GM15510 (cell line): ENCODE results near the gene LCE3B.

ENCODE experiments used
- POLR2A ChIP-seq: IDR thresholded peaks from 3 replicates; pipeline ENCODE4 v1.6.1; 2011; ENCODE audit warnings: borderline replicate concordance; ENCODE audit not compliant: insufficient read length; ENCODE audit errors: extremely low read depth

Gene LCE3B, protein sequence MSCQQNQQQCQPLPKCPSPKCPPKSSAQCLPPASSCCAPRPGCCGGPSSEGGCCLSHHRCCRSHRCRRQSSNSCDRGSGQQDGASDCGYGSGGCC

DNA sequence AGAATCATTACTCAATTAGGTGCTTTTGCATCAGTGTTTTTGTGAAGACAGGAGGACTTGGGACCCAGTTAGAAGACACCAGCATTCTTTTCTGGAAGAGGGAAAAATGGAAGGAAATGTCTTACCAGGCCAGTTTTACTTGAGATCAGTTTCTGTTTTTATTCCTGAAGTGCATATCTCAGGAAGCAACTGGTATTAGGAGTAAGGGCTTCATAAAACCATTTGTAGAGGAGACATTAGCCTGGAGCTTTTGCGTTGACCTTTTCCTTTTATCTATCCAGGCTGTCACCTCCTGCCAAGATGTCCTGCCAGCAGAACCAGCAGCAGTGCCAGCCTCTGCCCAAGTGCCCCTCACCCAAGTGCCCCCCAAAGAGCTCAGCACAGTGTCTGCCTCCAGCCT, at the start of gene LCE3B:
Gene LCE3B, plus strand, starts transcription at position 301 of the 400 bp plus-strand sequence. Its CDS starts 0 bp downstream, at position 301.
- no peak for TF ChIP-seq POLR2A

DNA sequence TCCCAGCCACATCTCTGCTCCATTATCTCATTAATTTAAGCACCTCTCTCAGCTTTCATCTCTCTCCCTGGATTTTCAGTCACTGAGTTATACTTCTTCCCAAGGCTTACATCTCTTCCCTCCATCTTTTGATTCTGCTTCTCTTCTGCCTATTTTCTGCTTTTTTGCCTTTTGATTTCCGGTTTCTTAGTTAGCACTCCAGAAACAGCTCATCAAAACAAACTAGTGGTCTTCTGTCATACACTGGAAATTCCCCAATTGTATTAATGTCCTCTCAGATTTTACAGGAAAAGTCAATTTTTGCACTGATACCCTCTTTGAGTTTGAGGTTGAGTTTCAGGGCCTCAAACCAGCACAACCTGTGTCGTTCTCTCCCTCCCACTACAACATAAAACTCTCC, 48.5 kb upstream of the LCE3B start:
- TF ChIP-seq POLR2A, result no peak

DNA sequence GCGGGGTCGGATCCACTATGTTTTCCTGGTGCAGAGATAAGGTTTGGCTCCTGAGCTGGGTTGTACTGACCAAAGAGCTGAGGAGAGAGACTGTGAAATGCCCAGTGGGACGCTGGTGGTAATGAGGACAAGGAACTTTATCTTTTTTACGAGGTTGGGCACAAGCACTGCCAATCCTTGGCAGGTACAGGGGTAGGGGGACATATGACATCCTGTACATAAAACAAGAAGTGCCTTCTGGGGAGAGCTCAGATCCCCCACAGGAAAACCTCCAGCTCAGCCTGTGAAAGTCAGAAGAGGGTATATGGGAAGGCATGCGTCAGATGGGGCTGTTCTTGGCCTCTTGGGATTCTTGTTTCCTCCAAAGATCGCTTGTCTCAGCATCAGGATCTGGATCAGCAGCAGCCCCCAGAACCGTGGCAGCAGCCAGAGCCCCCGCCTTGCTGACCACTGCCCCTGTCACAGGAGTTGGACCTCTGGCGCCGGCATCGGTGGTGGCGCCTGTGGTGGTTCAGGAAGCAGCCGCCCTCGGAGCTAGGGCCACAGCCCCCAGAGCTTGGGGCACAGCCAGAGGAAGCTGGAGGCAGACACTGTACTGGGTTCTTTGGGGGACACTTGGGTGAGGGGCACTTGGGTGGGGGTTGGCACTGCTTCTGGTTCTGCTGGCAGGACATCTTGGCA, 47.9 kb upstream of the LCE3B start:
- TF ChIP-seq POLR2A, result no peak

DNA sequence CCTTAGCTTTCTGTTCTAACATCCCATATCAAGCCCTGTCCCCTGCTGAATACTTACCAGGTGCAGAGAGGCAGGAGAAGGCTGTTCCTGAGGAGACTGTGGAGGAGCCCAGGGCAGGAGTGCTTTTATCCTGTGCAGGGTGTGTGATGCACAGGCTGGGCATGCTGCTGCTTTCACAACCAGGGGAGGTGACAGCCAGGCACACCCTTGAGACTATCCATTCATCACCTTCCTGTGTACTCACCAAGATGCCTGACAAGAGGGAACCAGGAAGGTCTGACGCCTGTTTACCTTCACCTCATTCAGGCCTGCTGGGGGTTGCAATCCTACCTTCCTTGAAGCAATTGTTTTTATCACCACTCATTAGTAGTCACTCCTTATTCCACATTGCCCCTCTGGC, 46.9 kb upstream of the LCE3B start, which contains the start of gene LCE3E:
Gene LCE3E, minus strand, starts transcription at position 100 of the 400 bp plus-strand sequence. CDS start 572 bp downstream, outside the sequence.
- no peak for TF ChIP-seq POLR2A

DNA sequence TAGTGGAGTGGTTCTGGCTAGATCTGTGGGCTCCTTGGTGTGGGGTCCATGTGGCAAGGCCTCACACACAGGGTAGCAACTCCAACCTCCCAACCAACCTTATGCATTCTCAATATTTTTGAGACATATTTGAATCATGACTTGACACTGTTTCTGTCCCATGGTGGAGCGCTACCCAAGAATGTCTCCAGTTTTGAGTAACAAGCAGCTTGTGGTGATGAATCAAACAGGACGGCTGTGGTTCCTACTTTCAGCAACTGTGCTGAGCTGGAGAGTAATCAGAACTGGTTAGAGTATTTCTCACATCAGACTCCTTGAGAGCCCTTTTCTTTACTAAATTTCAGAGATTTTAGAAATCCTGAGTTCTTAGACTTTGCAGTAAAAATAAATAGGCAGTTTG, 36.4 kb upstream of the LCE3B start:
- no peak for TF ChIP-seq POLR2A

DNA sequence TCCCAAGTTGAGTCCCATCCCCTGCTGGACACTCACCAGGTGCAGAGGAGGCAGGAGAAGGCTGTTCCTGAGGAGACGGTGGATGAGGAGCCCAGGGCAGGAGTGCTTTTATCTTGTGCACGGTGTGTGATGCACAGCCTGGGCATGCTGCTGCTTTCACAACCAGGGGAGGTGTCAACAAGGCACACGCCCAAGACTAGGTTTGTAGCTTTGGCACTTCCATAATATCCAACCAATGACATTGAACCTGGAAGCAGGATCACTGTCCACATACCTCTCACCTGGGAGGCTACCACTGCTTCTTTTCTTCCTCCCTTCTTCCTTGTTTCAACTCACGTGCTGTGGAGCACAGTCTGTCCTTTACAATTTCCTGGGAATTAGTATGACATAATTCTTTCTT, 33.2 kb upstream of the LCE3B start, which contains the start of gene LCE3D:
Gene LCE3D, minus strand, starts transcription at position 84 of the 400 bp plus-strand sequence. CDS start 580 bp downstream, outside the sequence.
- no peak for TF ChIP-seq POLR2A

DNA sequence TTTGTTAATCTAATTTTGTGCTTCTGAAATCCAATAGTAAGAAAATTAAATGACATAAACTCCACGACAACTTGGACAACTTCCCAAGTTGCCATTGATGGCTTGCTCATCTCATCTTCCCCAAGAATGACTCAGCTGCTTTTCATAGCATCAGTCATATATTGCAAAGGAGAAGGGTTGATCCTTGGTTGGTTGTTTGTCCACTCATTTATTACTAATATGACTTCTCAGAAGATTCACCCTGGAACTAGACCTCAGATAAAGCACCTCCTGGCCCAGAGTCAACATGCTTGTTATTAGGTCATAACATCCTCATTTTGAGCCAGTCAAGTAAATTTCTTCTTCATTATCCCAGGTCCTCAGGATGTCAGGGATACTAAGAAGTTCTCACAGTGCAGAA, 31.0 kb upstream of the LCE3B start:
- TF ChIP-seq POLR2A, result no peak

DNA sequence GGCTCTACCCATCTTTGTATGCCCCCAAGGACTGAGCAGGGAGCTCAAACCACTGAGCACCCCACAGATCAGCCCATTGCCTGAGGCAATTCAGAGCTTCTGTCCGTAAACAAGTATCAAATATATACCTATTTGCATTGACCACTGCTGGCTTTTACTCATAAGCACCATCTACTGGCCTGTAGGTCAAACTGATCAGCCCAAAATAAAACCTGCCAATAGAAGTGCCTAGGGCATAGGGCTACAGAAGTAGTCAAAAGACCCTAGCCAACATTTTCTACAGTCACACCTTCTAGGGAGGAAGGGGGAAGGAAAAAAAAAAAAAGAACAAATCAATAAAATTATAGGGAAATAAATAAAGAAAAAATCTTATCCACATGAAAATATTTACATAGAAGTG, 28.0 kb upstream of the LCE3B start:
- TF ChIP-seq POLR2A, result no peak

DNA sequence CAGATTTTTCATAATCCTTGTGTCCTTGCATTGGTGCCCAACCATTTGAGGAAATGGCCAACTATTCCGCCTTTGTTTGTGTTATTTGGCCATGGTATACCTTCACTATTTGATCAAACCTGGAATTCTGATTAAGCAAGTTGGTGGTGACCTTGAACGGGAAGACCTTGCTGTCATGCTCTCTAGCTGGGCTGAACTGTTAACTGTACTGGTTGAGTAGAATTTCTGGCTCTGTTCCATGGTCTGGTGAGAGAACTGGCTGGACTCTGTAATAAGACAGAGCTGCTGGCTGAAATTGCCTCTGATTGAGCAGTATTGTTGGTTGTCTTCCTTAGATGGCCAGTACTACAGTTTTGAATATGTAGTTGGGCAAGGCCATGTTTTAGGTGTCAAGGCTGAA, 16.6 kb upstream of the LCE3B start:
- TF ChIP-seq POLR2A, result no peak

DNA sequence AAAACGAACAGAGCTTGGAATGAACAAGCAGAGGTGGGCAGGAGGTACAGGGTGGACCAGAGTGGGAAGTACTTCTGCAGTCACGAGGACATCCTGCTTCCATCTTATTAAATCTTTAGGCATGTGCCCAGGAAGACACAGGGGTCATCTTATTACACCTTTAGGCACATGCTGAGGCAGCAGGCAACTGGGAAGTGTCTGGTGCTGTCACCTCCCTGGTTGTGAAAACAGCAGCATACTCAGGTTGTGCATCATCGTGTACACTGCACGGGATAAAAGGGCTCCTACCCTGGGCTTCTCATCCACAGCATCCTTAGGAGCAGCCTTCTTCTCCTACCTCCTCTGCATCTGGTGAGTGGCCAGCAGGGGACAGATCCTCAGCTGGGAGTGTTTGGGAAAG, 13.7 kb upstream of the LCE3B start, which contains the start of gene LCE3C:
Gene LCE3C, plus strand, starts transcription at position 301 of the 400 bp plus-strand sequence. CDS start 498 bp downstream, outside the sequence.
- TF ChIP-seq POLR2A, result no peak

DNA sequence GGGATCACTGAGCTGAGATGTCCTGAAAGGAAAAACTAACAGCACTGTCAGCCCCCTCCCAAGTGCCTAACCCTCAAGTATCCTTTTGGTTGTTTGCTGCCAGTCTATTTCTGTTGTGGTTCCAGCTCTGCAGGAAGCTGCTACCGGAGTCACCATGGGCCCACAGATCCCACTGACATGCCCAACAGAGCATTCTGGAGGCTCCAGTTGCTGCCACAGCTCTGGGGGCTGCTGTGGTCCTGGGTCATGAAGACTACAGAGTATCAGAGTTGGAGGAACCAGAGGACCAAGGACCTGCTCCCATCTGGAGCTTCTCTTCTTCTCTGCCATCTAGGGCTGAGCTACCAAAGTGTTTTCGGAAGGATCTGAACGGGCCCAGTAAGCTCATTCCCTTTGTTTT, 8.4 kb downstream of the LCE3B start:
- no peak for TF ChIP-seq POLR2A

DNA sequence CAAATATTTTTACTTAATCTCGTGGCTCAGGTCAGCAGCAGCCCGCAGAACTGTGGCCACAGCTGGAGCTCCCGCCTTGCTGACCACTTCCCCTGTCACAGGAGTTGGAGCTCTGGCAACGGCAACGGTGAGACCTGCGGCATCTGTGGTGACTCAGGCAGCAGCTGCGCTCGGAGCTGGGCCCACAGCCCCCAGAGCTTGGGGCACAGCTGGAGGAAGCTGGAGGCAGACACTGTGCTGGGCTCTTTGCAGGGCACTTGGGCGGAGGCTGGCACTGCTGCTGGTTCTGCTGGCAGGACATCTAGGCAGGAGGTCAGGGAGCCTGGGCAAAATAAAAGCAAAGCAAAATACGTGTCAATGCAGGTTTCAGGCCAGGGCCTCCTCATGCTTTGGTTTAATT, 9.2 kb downstream of the LCE3B start, which contains the start of gene LCE3A:
Gene LCE3A, minus strand, starts transcription at position 301 of the 400 bp plus-strand sequence. Its CDS starts 0 bp downstream, at position 301.
- no peak for TF ChIP-seq POLR2A

DNA sequence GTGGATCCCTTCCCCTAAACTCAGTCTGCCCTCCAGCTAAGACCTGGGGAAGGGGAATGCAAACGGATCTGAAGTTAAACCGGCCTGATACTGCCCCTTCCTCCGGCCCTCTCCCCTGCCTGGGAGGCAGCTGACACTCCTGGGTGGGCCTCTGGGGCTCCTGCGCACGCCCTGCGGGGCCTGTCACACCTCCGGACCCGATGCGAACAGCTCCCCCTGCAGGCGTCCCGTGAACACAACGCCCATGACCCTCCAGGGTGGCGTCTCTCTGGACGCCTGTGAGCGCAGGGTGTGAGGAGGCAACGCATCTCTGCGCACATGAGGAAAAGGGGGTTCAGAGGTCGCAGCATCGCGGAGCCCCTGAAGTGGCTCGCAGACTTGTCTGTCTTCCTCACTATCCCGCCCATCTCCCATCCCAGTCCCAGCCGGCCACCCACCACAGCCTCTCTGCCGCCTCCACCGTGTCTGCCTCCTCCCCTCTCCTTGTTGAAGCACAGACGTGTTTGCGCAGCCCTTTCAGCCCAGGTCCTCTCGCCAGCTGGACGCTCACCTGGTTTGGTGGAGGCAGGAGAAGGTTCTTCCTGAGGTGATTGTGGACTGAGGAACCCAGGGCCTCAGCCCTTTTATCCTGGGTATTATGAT, 9.7 kb downstream of the LCE3B start:
- TF ChIP-seq POLR2A, result no peak

DNA sequence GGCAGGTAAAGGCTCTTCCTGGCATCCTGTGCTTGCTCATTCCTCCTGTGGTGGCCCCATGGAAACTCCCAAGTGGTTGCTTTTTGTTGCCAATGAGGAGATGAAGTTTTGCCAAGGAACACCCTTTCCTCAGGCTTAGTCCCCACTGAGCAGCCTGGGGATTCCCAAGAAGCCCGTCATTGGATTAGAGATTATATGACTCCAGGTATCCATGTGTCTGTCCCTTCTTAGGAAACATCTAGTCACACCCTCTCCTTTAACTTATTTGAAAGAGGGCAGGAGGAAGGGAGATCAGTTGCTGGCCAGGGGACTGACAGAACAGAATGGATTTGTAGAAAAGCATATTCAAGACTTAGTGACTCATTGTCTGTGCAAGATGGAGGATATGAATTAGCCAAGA, 13.1 kb downstream of the LCE3B start:
- no peak for TF ChIP-seq POLR2A

DNA sequence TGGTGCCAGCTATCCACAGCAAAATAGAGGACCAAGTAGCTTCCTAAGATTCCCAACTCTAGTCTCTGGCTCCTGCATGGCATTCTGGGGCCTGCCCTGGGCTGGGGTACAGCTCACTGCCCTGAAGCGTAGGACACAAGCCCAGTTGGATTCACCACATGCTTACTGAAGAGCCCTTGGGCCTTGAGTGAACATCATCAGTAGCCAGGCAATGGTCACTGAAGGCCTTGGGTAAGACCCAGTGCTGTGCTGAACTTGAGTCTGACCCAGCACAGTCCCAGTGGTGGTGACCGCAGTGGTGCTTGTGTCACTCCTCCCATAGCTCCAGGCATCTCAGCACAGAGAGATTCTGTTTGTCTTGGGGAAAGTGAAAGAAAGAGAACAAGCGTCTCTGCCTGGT, 17.0 kb downstream of the LCE3B start:
- no peak for TF ChIP-seq POLR2A
